KMS-11 (cell line): ENCODE measurements around the gene POLR2C.

Experiments
- H2AFZ ChIP-seq: fragments of 200-600 bp; sonication (generic); 2 replicates; pipeline ENCODE4 v1.6.1; 2016; ENCODE audit warnings: antibody characterized with exemption, mixed run types, low read depth
- H3K27ac ChIP-seq: fragments of 200-600 bp; sonication (generic); 2 replicates; pipeline ENCODE4 v1.6.1; 2016; ENCODE audit warnings: mild to moderate bottlenecking, mixed run types
- H3K27me3 ChIP-seq: fragments of 200-600 bp; sonication (generic); 2 replicates; pipeline ENCODE4 v1.6.1; 2017; ENCODE audit warnings: mild to moderate bottlenecking, low read depth, mixed run types, moderate library complexity; ENCODE audit not compliant: insufficient read depth
- H3K36me3 ChIP-seq: fragments of 200-600 bp; sonication (generic); 2 replicates; pipeline ENCODE4 v1.6.1; 2017; ENCODE audit warnings: mild to moderate bottlenecking, mixed run types; ENCODE audit not compliant: insufficient read depth
- H3K4me1 ChIP-seq: fragments of 200-600 bp; sonication (generic); 2 replicates; pipeline ENCODE4 v1.6.1; 2016; ENCODE audit warnings: mild to moderate bottlenecking, low read depth, mixed run types; ENCODE audit not compliant: poor library complexity, severe bottlenecking
- H3K4me2 ChIP-seq: fragments of 200-600 bp; sonication (generic); 2 replicates; pipeline ENCODE4 v1.7.0; 2016; ENCODE audit warnings: mild to moderate bottlenecking, mixed run types
- H3K4me3 ChIP-seq: fragments of 200-600 bp; sonication (generic); IDR thresholded peaks from 2 replicates; pipeline ENCODE4 v1.6.1; 2017; ENCODE audit warnings: low read depth, low read length, mixed read lengths; ENCODE audit not compliant: insufficient read depth
- H3K79me2 ChIP-seq: fragments of 200-600 bp; sonication (generic); 2 replicates; pipeline ENCODE4 v1.6.1; 2016; ENCODE audit warnings: low read depth, mixed run types; ENCODE audit not compliant: insufficient read depth
- H3K9ac ChIP-seq: fragments of 200-600 bp; sonication (generic); 2 replicates; pipeline ENCODE4 v1.6.1; 2016; ENCODE audit warnings: mild to moderate bottlenecking, mixed run types
- H4K20me1 ChIP-seq: fragments of 200-600 bp; sonication (generic); 2 replicates; pipeline ENCODE4 v1.6.1; 2016; ENCODE audit warnings: mild to moderate bottlenecking, mixed run types; ENCODE audit not compliant: insufficient read depth
- CTCF ChIP-seq: fragments of 200-600 bp; sonication (generic); conservative IDR thresholded peaks from 2 replicates; pipeline ENCODE4 v1.6.1; 2017; ENCODE audit warnings: low read depth, mild to moderate bottlenecking, antibody characterized with exemption, low read length, moderate library complexity, mixed read lengths

Gene POLR2C

DNA sequence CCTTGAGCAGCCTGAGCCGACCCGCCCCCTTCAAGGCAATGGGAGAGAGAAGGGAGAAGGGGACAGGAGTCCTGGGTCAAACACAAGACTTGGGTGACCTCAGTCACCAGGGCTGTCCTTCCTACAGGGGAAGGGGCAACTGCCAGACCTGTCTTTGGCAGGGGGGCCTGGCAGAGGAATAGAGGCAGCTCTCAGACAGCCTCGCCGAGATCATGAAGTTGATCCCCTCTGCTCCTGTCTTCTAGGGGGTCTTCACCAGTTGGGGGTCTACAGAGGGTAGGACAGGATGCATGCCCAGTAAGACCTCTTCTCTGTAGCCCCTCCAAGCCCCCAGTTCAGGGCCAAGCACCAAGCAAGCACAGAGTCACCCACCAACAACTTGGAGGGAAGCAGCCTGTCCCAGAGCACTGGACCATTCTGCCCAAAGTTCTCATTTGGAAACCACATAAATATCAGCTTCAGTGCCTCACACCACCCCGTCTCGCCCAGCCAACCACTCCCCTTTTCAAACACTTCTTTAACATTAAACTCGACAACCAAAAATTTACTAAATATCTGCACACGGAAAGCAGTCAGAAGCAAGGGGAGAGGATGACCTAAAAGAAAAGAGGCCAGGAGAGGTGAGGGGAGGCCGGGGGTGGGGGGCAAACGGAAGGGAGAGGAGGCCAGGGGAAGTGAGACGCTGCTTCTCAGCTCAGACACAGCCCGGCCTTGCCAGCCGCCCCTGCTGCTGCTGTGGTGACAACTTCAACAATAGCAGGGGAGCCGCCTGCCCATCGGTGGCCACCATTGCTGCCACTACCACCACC is 16.1 kb downstream of the POLR2C start:
- H4K20me1 ChIP-seq: no peaks in the 10 kb centered on the region
- TF ChIP-seq CTCF: no peak
- H3K9ac ChIP-seq: no peak overlapping the region
- H3K4me1 ChIP-seq: peaks cover 13% of the 10 kb centered on the region
- no peaks in the 10 kb centered on the region for H3K27me3 ChIP-seq
- no peak overlapping the region for H3K4me3 ChIP-seq
- H3K4me2 ChIP-seq: no peak overlapping the region
- no peaks in the 10 kb centered on the region for H3K36me3 ChIP-seq
- no peaks in the 10 kb centered on the region for H3K79me2 ChIP-seq
- H2AFZ ChIP-seq: no peak overlapping the region
- H3K27ac ChIP-seq: no peak overlapping the region

DNA sequence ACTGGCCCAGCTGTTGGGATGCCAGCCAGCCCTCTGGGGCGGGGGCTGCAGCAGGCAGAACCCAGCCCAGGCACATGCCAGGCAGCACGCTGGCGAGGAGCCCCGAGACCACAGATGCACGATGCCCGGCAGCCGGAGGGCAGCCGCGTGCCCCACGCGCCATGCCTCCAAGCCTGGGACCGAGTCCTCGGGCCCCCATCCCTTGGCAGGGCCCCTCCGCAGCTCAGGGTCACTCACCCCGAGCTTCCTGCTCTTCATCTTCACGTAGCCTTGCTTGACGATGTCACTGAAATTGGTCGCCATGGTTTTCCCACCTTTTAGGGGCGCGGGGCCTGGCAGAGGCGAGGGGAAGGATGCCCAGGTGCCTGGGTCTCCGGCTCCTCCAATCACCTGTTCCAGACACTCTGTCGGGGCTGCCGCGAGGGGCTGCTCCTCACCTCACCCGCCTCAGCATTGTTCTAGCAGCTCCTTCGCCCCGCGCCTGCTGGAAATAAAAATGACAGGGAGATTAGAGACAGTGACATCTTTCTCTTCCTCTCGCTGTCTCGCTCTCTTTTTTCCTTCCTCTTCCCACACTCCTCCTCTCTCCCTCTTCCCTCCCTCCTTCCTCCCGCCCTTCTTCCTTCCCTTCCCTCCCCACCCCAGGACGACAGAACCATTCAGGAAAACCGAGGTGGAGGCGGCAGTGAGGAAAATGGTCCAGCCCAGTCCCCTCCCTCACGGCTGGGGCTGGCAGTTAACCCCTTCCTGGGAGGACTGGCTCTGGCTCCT is 16.9 kb downstream of the POLR2C start:
- no peaks in the 10 kb centered on the region for H4K20me1 ChIP-seq
- no peaks in the 10 kb centered on the region for H3K27me3 ChIP-seq
- H3K79me2 ChIP-seq: no peaks in the 10 kb centered on the region
- H3K9ac ChIP-seq: no peak overlapping the region
- TF ChIP-seq CTCF: no peak
- no peak overlapping the region for H3K4me3 ChIP-seq
- no peak overlapping the region for H3K27ac ChIP-seq
- no peaks in the 10 kb centered on the region for H3K36me3 ChIP-seq
- no peak overlapping the region for H2AFZ ChIP-seq
- H3K4me1 ChIP-seq: peaks cover 13% of the 10 kb centered on the region
- H3K4me2 ChIP-seq: no peak overlapping the region

DNA sequence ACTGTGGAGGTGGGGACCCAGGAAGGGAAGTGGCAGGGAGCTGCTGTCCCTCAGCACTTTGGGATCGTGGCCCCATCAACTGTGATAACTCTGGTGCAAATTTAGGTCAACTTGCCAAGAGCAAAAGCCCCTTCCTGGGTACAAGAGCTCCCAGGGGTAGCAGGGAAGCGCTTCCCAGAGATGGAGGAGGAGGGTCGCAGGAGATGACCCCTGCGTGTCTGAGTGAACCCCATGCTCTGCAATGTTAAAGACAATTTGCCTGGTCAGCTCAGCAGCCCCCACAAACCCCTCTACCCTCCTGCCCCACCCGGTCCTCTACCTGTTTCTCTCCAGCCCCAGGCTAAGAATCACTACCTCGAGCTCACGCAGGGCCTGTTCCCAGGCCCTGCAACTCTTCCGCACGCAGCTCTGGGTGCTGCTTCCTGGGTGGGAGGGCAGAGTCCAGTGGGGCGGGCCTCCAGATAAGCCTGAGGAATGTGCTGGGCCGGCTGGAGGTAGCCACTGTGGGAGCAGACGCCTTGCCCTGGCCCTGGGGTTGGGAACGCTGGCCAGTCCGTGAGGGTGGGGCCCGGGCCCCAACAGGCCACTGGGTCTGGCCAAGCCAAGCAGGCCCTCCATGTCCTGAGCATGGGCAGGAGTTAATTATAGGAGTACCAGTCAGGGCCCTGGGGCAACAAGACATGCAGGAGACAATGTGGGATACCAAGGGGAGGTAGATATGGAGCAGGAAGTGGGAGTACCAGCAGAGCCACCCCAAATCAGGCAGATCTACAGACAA is 17.7 kb downstream of the POLR2C start:
- H3K9ac ChIP-seq: no peak overlapping the region
- no peak overlapping the region for H3K4me3 ChIP-seq

More for the DNA sequence above, 17.7 kb downstream of the POLR2C start:
- no peak overlapping the region for H3K4me2 ChIP-seq
- no peaks in the 10 kb centered on the region for H4K20me1 ChIP-seq
- H3K79me2 ChIP-seq: no peaks in the 10 kb centered on the region
- no peaks in the 10 kb centered on the region for H3K36me3 ChIP-seq
- no peak for TF ChIP-seq CTCF
- H3K27ac ChIP-seq: no peak overlapping the region
- no peaks in the 10 kb centered on the region for H3K27me3 ChIP-seq
- peaks cover 13% of the 10 kb centered on the region for H3K4me1 ChIP-seq
- H2AFZ ChIP-seq: no peak overlapping the region
